K562 (cell line): ENCODE data around the gene TPCN1. TPM values are rescaled to one million over a fixed set of nuclear protein-coding genes. Genes with fewer than 3 reads are reported as not detected.

Experiments
- ATAC-seq: fragments of 200-7000 bp; cut with Tn5 transposase; 3 replicates; pipeline ENCODE4 v1.9.1; 2020; ENCODE audit warnings: moderate library complexity
- BruUV-seq: library from RNA; stranded (reverse); fragments of 400-500 nt; replicated peaks from 2 replicates; lab custom pipeline; 2021; lab: Mats Ljungman, UMichigan
- CTCF ChIA-PET: fragments of 300-600 bp; formaldehyde crosslinking; extraction: SDS; loops from one replicate; lab custom pipeline; 2021; ENCODE audit warnings: low intra/inter-chr PET ratio; lab: Yijun Ruan, JAX
- POLR2A ChIA-PET: fragments of 300-600, 350-650 bp; sonication (Branson Sonifier 250); formaldehyde crosslinking; extraction: SDS; loops from one replicate; lab custom pipeline; 2021; ENCODE audit warnings: antibody characterized with exemption, inconsistent platforms; lab: Yijun Ruan, JAX
- DNase-seq, 4 experiments: peaks; one replicate each; pipeline versions ENCODE4 v3.0.0 to v3.0.0-alpha.2; 2011 to 2018; ENCODE audit warnings: low spot score in 3 of 4, mixed read lengths in 3 of 4; ENCODE audit errors: extremely low read depth in 1 of 4
- FAIRE-seq: peaks from 2 replicates; lab custom pipeline; 2011; peaks lifted over from hg19 to GRCh38; lab: Jason Lieb, UNC
- H2AFZ ChIP-seq: 2 replicates; pipeline ENCODE4 v1.6.0; 2011; ENCODE audit warnings: low read depth, low read length, control low read depth, inconsistent platforms
- H3K27ac ChIP-seq: fragments of 200-600 bp; 3 replicates; pipeline ENCODE4 v1.8.0; 2011; ENCODE audit warnings: low read depth, mild to moderate bottlenecking, control low read depth, inconsistent platforms, low read length, moderate library complexity, mixed read lengths; ENCODE audit errors: extremely low read depth
- H3K27me3 ChIP-seq, 2 experiments: fragments of 300-600 bp in 1 of 2; 2 replicates in 1 of 2; 3 replicates in 1 of 2; pipeline versions ENCODE4 v1.6.0 to v1.8.0; 2011; ENCODE audit warnings: inconsistent platforms in 2 of 2, low read length in 2 of 2, mild to moderate bottlenecking in 1 of 2, mixed read lengths in 1 of 2, moderate library complexity in 1 of 2; ENCODE audit not compliant: control insufficient read depth in 2 of 2, insufficient read depth in 2 of 2
- H3K36me3 ChIP-seq: fragments of 300-600 bp; 3 replicates; pipeline ENCODE4 v1.8.0; 2011; ENCODE audit warnings: mild to moderate bottlenecking, low read length, inconsistent platforms; ENCODE audit not compliant: control insufficient read depth, insufficient read depth
- H3K4me1 ChIP-seq, 2 experiments: fragments of 200-600 bp in 1 of 2; replicated peaks in 1 of 2; 2 replicates in 1 of 2; 3 replicates in 1 of 2; pipeline versions ENCODE4 v1.5.1 to v1.8.0; 2011; ENCODE audit warnings: inconsistent platforms in 2 of 2, low read length in 2 of 2, mild to moderate bottlenecking in 1 of 2, mixed read lengths in 1 of 2, moderate library complexity in 1 of 2; ENCODE audit not compliant: control insufficient read depth in 2 of 2, insufficient read depth in 2 of 2
- H3K4me2 ChIP-seq: 2 replicates; pipeline ENCODE4 v1.6.1; 2011; ENCODE audit warnings: low read length, control low read depth, inconsistent platforms, mixed read lengths; ENCODE audit not compliant: insufficient read depth
- H3K4me3 ChIP-seq: fragments of 200-600 bp; sonication (generic), shearing (Covaris generic); 2 replicates; pipeline ENCODE4 v1.5.1; 2016; ENCODE audit warnings: control low read depth, inconsistent platforms
- H3K79me2 ChIP-seq: fragments of 200-600 bp; 3 replicates; pipeline ENCODE4 v1.8.0; 2011; ENCODE audit warnings: low read length, inconsistent platforms; ENCODE audit not compliant: control insufficient read depth, insufficient read depth
- H3K9ac ChIP-seq, 2 experiments: 2 replicates each; pipeline versions ENCODE4 v1.6.0 to v1.6.1; 2011; ENCODE audit warnings: low read depth in 2 of 2, low read length in 2 of 2, control low read depth in 1 of 2, inconsistent platforms in 1 of 2, mild to moderate bottlenecking in 1 of 2, mixed read lengths in 1 of 2; ENCODE audit not compliant: insufficient read depth in 1 of 2
- H3K9me1 ChIP-seq: one replicate; pipeline ENCODE4 v1.6.0; 2011; ENCODE audit warnings: inconsistent platforms, mild to moderate bottlenecking, low read length, moderate library complexity; ENCODE audit not compliant: control insufficient read depth, insufficient read depth
- H3K9me3 ChIP-seq: replicated peaks from 2 replicates; pipeline ENCODE4 v1.5.1; 2011; ENCODE audit warnings: low read depth, low read length, inconsistent platforms; ENCODE audit not compliant: control insufficient read depth, insufficient read depth
- H4K20me1 ChIP-seq: replicated peaks from 2 replicates; pipeline ENCODE4 v1.6.1; 2011; ENCODE audit warnings: low read length, inconsistent platforms, mixed read lengths; ENCODE audit not compliant: control insufficient read depth, insufficient read depth
- CGGBP1 ChIP-seq: fragments of 250-450 bp; sonication (Bioruptor Pico); IDR thresholded peaks from 2 replicates; pipeline ENCODE4 v1.9.0; 2021; ENCODE audit warnings: mild to moderate bottlenecking
- HIVEP1 ChIP-seq: fragments of 250-450 bp; sonication (Bioruptor Pico); IDR thresholded peaks from 2 replicates; pipeline ENCODE4 v1.4.0; 2020; ENCODE audit warnings: mild to moderate bottlenecking
- NR3C1 ChIP-seq: sonication (generic); formaldehyde crosslinking; IDR thresholded peaks from 2 replicates; pipeline ENCODE4 v1.8.1; 2022; ENCODE audit warnings: missing genetic modification reagents
- PTRF ChIP-seq: fragments of 450-650 bp; IDR thresholded peaks from 2 replicates; pipeline ENCODE4 v1.6.1; 2016; ENCODE audit warnings: mild to moderate bottlenecking, missing genetic modification characterization, missing compliant biosample characterization
- WHSC1 ChIP-seq: IDR thresholded peaks from one replicate; pipeline ENCODE4 v1.6.1; 2012; ENCODE audit warnings: low read length, control low read depth, inconsistent platforms
- ZBTB7A ChIP-seq: IDR thresholded peaks from 2 replicates; pipeline ENCODE4 v1.6.1; 2011; ENCODE audit warnings: low read depth, mild to moderate bottlenecking, low read length, moderate library complexity, borderline replicate concordance; ENCODE audit not compliant: control insufficient read depth
- WGBS: fragments of 100-300 bp; shearing (Covaris generic); methylation state at CpG from one replicate; pipeline ENCODE4 v1.1.6; 2016; ENCODE audit warnings: low coverage, mixed read lengths; ENCODE audit not compliant: insufficient coverage; ENCODE audit errors: missing lambda C conversion rate; 5-methylcytosine and 5-hydroxymethylcytosine counted together
- in situ Hi-C: fragments of 300-500 bp; cut with MboI; formaldehyde crosslinking; loops from 4 replicates; pipeline ENCODE4 v1.15.0; 2018; ENCODE audit warnings: inconsistent platforms, mixed read lengths
- intact Hi-C: fragments of 100-400 bp; cut with micrococcal nuclease; formaldehyde crosslinking; loops from 2 replicates; pipeline ENCODE4 v1.14.2; 2022
- polyA plus RNA-seq, 8 experiments: library from polyadenylated mRNA; depleted of rRNA in 4 of 8; stranded (reverse) in 5 of 8; unstranded in 3 of 8; fragments of >200 nt; fragmentation: Nextera tagmentation in 2 of 8; fragmentation: Illumina TruSeq in 1 of 8; extraction: Ambion mirVana in 2 of 8; extraction: Trizol in 1 of 8; gene quantifications; 2 replicates each; pipeline versions ENCODE4 v1.2.1 to v1.2.3, GENCODE V29; 2011 to 2014; ENCODE audit warnings: inconsistent platforms in 1 of 8, missing spikeins in 1 of 8
- total RNA-seq, 7 experiments: library from RNA; depleted of rRNA in 6 of 7; stranded (reverse); fragments of >200 nt in 6 of 7; fragmentation: Illumina TruSeq in 2 of 7; extraction: Trizol in 2 of 7; gene quantifications; 2 replicates each; pipeline versions ENCODE4 v1.2.1 to v1.2.3, GENCODE V29; 2011 to 2021; ENCODE audit warnings: low replicate concordance in 1 of 7
- TF ChIP-seq, protein P1 (sequence below), 2 experiments: fragments of 450-650 bp in 1 of 2; IDR thresholded peaks; 2 replicates each; pipeline ENCODE4 v1.6.1; 2011 to 2017; ENCODE audit warnings: low read depth in 2 of 2, antibody characterized with exemption in 1 of 2, borderline replicate concordance in 1 of 2, low read length in 1 of 2, mild to moderate bottlenecking in 1 of 2, mixed read lengths in 1 of 2; ENCODE audit not compliant: control insufficient read depth in 1 of 2
- TF ChIP-seq, protein P2 (sequence below): fragments of 250-450 bp; sonication (Bioruptor Pico); IDR thresholded peaks from 2 replicates; pipeline ENCODE4 v1.4.0; 2020; ENCODE audit warnings: mild to moderate bottlenecking, moderate library complexity, borderline replicate concordance

TPCN1 gene
- total and polyA plus RNA-seq, 9 of the 15 experiments (the other 6 are each of a cell fraction or from before 2014, with no cell fraction given), result 0.80 to 23.8 (median 7.4) TPM

- no peak for TF ChIP-seq HIVEP1 (CRISPR knock-in tag)
Measured at GRCh38 chr12:113197518-113198077, 23.7 kb upstream of the TPCN1 start (continued).

DNA sequence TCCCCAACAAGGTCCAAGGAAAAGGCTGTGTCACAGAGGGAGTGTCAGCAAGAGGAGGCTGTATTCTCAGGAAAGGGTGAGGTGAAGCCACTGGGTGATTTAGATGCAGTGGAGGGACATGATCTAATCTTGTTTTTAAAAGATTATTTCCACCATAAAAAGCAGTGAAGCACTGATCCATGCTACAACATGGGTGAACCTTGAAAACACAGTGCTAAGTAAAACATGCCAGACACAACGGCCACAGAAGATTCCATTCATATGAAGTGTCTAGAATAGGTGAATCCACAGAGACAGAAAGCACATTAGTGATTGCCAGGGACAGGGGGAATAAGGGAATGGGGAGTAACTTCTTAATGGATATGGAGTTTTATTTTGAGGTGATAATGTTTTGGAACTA lies 23.0 kb upstream of the TPCN1 start:
- no peak overlapping the region for H3K9ac ChIP-seq
- H2AFZ ChIP-seq, result no peak overlapping the region
- H3K4me3 ChIP-seq, result no peak overlapping the region
- POLR2A ChIA-PET, result interaction anchor here (0.7 kb wide), 1 partner anchor 14 kb away, joined by 5 read pairs; no protein-coding TSS in a partner anchor
- no TSS peak for BruUV-seq
- no peak for ATAC-seq
- no peak for FAIRE-seq
- H3K9me3 ChIP-seq, result no peaks in the 10 kb centered on the region
- TF ChIP-seq WHSC1, result no peak
- TF ChIP-seq PTRF, result no peak
- TF ChIP-seq, protein P1, sequence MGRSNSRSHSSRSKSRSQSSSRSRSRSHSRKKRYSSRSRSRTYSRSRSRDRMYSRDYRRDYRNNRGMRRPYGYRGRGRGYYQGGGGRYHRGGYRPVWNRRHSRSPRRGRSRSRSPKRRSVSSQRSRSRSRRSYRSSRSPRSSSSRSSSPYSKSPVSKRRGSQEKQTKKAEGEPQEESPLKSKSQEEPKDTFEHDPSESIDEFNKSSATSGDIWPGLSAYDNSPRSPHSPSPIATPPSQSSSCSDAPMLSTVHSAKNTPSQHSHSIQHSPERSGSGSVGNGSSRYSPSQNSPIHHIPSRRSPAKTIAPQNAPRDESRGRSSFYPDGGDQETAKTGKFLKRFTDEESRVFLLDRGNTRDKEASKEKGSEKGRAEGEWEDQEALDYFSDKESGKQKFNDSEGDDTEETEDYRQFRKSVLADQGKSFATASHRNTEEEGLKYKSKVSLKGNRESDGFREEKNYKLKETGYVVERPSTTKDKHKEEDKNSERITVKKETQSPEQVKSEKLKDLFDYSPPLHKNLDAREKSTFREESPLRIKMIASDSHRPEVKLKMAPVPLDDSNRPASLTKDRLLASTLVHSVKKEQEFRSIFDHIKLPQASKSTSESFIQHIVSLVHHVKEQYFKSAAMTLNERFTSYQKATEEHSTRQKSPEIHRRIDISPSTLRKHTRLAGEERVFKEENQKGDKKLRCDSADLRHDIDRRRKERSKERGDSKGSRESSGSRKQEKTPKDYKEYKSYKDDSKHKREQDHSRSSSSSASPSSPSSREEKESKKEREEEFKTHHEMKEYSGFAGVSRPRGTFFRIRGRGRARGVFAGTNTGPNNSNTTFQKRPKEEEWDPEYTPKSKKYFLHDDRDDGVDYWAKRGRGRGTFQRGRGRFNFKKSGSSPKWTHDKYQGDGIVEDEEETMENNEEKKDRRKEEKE (IDR thresholded peaks at IDR 0.05; ENCODE audit: borderline replicate concordance in 1 of 2, control insufficient read depth in 1 of 2, low read depth in 2 of 2, low read length in 1 of 2), result no peak
- no peak for TF ChIP-seq ZBTB7A
- TF ChIP-seq NR3C1, result no peak
- TF ChIP-seq CGGBP1 (CRISPR knock-in tag), result no peak
- TF ChIP-seq, protein P2, sequence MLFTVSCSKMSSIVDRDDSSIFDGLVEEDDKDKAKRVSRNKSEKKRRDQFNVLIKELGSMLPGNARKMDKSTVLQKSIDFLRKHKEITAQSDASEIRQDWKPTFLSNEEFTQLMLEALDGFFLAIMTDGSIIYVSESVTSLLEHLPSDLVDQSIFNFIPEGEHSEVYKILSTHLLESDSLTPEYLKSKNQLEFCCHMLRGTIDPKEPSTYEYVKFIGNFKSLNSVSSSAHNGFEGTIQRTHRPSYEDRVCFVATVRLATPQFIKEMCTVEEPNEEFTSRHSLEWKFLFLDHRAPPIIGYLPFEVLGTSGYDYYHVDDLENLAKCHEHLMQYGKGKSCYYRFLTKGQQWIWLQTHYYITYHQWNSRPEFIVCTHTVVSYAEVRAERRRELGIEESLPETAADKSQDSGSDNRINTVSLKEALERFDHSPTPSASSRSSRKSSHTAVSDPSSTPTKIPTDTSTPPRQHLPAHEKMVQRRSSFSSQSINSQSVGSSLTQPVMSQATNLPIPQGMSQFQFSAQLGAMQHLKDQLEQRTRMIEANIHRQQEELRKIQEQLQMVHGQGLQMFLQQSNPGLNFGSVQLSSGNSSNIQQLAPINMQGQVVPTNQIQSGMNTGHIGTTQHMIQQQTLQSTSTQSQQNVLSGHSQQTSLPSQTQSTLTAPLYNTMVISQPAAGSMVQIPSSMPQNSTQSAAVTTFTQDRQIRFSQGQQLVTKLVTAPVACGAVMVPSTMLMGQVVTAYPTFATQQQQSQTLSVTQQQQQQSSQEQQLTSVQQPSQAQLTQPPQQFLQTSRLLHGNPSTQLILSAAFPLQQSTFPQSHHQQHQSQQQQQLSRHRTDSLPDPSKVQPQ (CRISPR knock-in tag), result no peak
- TF ChIP-seq, all 486 proteins: peak for 0
- intact Hi-C loops (loop anchor here (5.0 kb wide), 2 partner anchors 39 to 89 kb away; no protein-coding TSS in a partner anchor), in situ Hi-C loops (loop anchor here (5.0 to 25.0 kb wide), 3 partner anchors 84 to 447 kb away; partner anchors contain the start of genes SDS and SDSL)
- no peaks in the 10 kb centered on the region for H3K9me1 ChIP-seq
- no peak overlapping the region for H3K27ac ChIP-seq
- H3K36me3 ChIP-seq, result no peaks in the 10 kb centered on the region
- peak in 1 of 4 experiments; percentile 15 for DNase-seq
- H3K4me2 ChIP-seq, result no peak overlapping the region
- peaks cover 4% of the 10 kb centered on the region; the same call in 1 of the 2 replicates for H4K20me1 ChIP-seq
- 67% methylated on average over 1 of the region's 1 CpG for WGBS
- no peaks in the 10 kb centered on the region for H3K79me2 ChIP-seq
- CTCF ChIA-PET, result interaction anchor here (0.6 kb wide), 3 partner anchors 97 to 688 kb away, joined by 3 read pairs; no protein-coding TSS in a partner anchor
- H3K27me3 ChIP-seq, result no peaks in the 10 kb centered on the region
- peaks cover 2 to 15% of the 10 kb centered on the region in 2 experiments; a peak in 3 of 5 replicates for H3K4me1 ChIP-seq
